ENCODE results near the gene BBS1.
"Not testable (repeated sequence)": the region's sequence is repeated elsewhere in the genome, so short reads cannot be mapped to it uniquely, and the experiment has no call there.

Gene BBS1

GRCh38 chr11:66524304-66525040, 14.0 kb downstream of the BBS1 start:
- DNase-seq (ENCODE audit: low read depth) = no peak

GRCh38 chr11:66529069-66529468, 18.6 kb downstream of the BBS1 start:
- no peak for DNase-seq (ENCODE audit: low read depth)

GRCh38 chr11:66529655-66530054, 19.2 kb downstream of the BBS1 start:
- DNase-seq (ENCODE audit: low read depth) = no peak

- DNase-seq (ENCODE audit: low read depth) = no peak
These were observed 20.7 kb downstream of the BBS1 start for GRCh38 chr11:66530927-66531709.

- no peak for DNase-seq (ENCODE audit: low read depth)
These were observed 21.4 kb downstream of the BBS1 start for GRCh38 chr11:66531841-66532240.

- no peak for DNase-seq (ENCODE audit: low read depth)
These were observed 22.3 kb downstream of the BBS1 start for GRCh38 chr11:66532784-66533183.

- DNase-seq (ENCODE audit: low read depth) = no peak
These were observed 28.9 kb downstream of the BBS1 start for GRCh38 chr11:66539170-66539869.

GRCh38 chr11:66539870-66540213, 29.4 kb downstream of the BBS1 start:
- no peak for DNase-seq (ENCODE audit: low read depth)

GRCh38 chr11:66540598-66540997, 30.2 kb downstream of the BBS1 start:
- not testable (repeated sequence) for DNase-seq (ENCODE audit: low read depth)

GRCh38 chr11:66541892-66542291, 31.5 kb downstream of the BBS1 start:
- DNase-seq (ENCODE audit: low read depth) = no peak

GRCh38 chr11:66542362-66542761, 31.9 kb downstream of the BBS1 start:
- DNase-seq (ENCODE audit: low read depth) = no peak

- DNase-seq (ENCODE audit: low read depth) = peak; percentile 17
These were observed 33.0 kb downstream of the BBS1 start for GRCh38 chr11:66543263-66544107.

GRCh38 chr11:66544952-66545351, 34.5 kb downstream of the BBS1 start:
- DNase-seq (ENCODE audit: low read depth) = not testable (repeated sequence)

- peak; percentile 94 for DNase-seq (ENCODE audit: low read depth)
These were observed 35.4 kb downstream of the BBS1 start, which contains the start of gene ZDHHC24 for GRCh38 chr11:66545701-66546367. Gene ZDHHC24 (minus strand): TSS chr11:66546048. CDS start chr11:66546003, 45 bp downstream.

- DNase-seq (ENCODE audit: low read depth) = no peak
These were observed 36.0 kb downstream of the BBS1 start, which contains the start of gene ACTN3 for GRCh38 chr11:66546368-66546965. Gene ACTN3 (plus strand): TSS chr11:66546903. CDS start chr11:66546938, 35 bp downstream.

- DNase-seq (ENCODE audit: low read depth) = no peak
These were observed 36.7 kb downstream of the BBS1 start for GRCh38 chr11:66546966-66547661.

- DNase-seq (ENCODE audit: low read depth) = no peak
These were observed 37.2 kb downstream of the BBS1 start for GRCh38 chr11:66547662-66548009.

GRCh38 chr11:66548041-66548440, 37.6 kb downstream of the BBS1 start:
- DNase-seq (ENCODE audit: low read depth) = no peak

GRCh38 chr11:66548774-66549630, 38.6 kb downstream of the BBS1 start:
- DNase-seq (ENCODE audit: low read depth) = no peak
